Trophoblast cell (in vitro differentiated cells and primary cell): ENCODE data around the gene PRM3.
A peak's percentile ranks its signal among the peaks of the same experiment; 100 is the strongest.

Experiments
- DNase-seq, 2 donors: peaks; one replicate each; pipeline ENCODE4 v3.0.0-alpha.2; 2016
- H2AFZ ChIP-seq: 2 replicates; pipeline ENCODE4 v1.6.1; 2013; ENCODE audit warnings: low read length, moderate library complexity, mild to moderate bottlenecking; ENCODE audit not compliant: insufficient read depth, poor library complexity
- H2AK5ac ChIP-seq: 2 replicates; pipeline ENCODE4 v1.6.1; 2013; ENCODE audit warnings: mild to moderate bottlenecking, low read length
- H2BK120ac ChIP-seq: 2 replicates; pipeline ENCODE4 v1.6.1; 2013; ENCODE audit warnings: low read length, mild to moderate bottlenecking, moderate library complexity; ENCODE audit not compliant: insufficient read depth, poor library complexity
- H2BK12ac ChIP-seq: 2 replicates; pipeline ENCODE4 v1.6.1; 2013; ENCODE audit warnings: mild to moderate bottlenecking, low read length, moderate library complexity
- H2BK5ac ChIP-seq: 2 replicates; pipeline ENCODE4 v1.6.1; 2013; ENCODE audit warnings: low read length, low read depth, moderate library complexity, mild to moderate bottlenecking; ENCODE audit not compliant: poor library complexity
- H3K14ac ChIP-seq: 2 replicates; pipeline ENCODE4 v1.6.1; 2013; ENCODE audit warnings: mild to moderate bottlenecking, low read length
- H3K18ac ChIP-seq: 2 replicates; pipeline ENCODE4 v1.6.1; 2013; ENCODE audit warnings: mild to moderate bottlenecking, low read length
- H3K23ac ChIP-seq: 2 replicates; pipeline ENCODE4 v1.6.1; 2013; ENCODE audit warnings: low read length
- H3K27ac ChIP-seq: 2 replicates; pipeline ENCODE4 v1.5.1; 2013; ENCODE audit warnings: low read depth, mild to moderate bottlenecking, inconsistent platforms, low read length, moderate library complexity
- H3K27me3 ChIP-seq: 2 replicates; pipeline ENCODE4 v1.6.1; 2013; ENCODE audit warnings: inconsistent platforms, mild to moderate bottlenecking, low read length, moderate library complexity; ENCODE audit not compliant: insufficient read depth
- H3K36me3 ChIP-seq, 2 experiments: 1 replicate in 1 of 2; 2 replicates in 1 of 2; pipeline ENCODE4 v1.6.1; 2013; ENCODE audit warnings: low read length in 2 of 2, mild to moderate bottlenecking in 2 of 2, moderate library complexity in 1 of 2; ENCODE audit not compliant: insufficient read depth in 2 of 2, control insufficient read depth in 1 of 2
- H3K4ac ChIP-seq: 2 replicates; pipeline ENCODE4 v1.6.1; 2013; ENCODE audit warnings: low read depth, mild to moderate bottlenecking, low read length, moderate library complexity
- H3K4me1 ChIP-seq, 2 experiments: 1 replicate in 1 of 2; 2 replicates in 1 of 2; pipeline ENCODE4 v1.6.1; 2013; ENCODE audit warnings: low read length in 2 of 2, mild to moderate bottlenecking in 2 of 2, moderate library complexity in 1 of 2; ENCODE audit not compliant: insufficient read depth in 2 of 2, control insufficient read depth in 1 of 2
- H3K4me2 ChIP-seq: 2 replicates; pipeline ENCODE4 v1.6.1; 2013; ENCODE audit warnings: inconsistent platforms, mild to moderate bottlenecking, low read length, moderate library complexity
- H3K4me3 ChIP-seq: 2 replicates; pipeline ENCODE4 v1.5.1; 2013; ENCODE audit warnings: mild to moderate bottlenecking, low read depth, low read length, inconsistent platforms
- H3K79me1 ChIP-seq: one replicate; pipeline ENCODE4 v1.6.1; 2013; ENCODE audit warnings: low read length
- H3K79me2 ChIP-seq: 2 replicates; pipeline ENCODE4 v1.6.1; 2013; ENCODE audit warnings: low read length, mild to moderate bottlenecking; ENCODE audit not compliant: control insufficient read depth, insufficient read depth, poor library complexity
- H3K9ac ChIP-seq: 2 replicates; pipeline ENCODE4 v1.6.1; 2013; ENCODE audit warnings: mild to moderate bottlenecking, low read length
- H3K9me3 ChIP-seq: 2 replicates; pipeline ENCODE4 v1.6.1; 2013; ENCODE audit warnings: low read depth, mild to moderate bottlenecking, control low read depth, inconsistent platforms, low read length; ENCODE audit not compliant: insufficient read depth
- H4K12ac ChIP-seq: 2 replicates; pipeline ENCODE4 v1.6.1; 2013; ENCODE audit warnings: low read depth, mild to moderate bottlenecking, low read length, moderate library complexity
- H4K8ac ChIP-seq: 2 replicates; pipeline ENCODE4 v1.6.1; 2013; ENCODE audit warnings: low read depth, mild to moderate bottlenecking, low read length, moderate library complexity
- H4K91ac ChIP-seq: one replicate; pipeline ENCODE4 v1.6.1; 2013; ENCODE audit warnings: low read depth, mild to moderate bottlenecking, low read length, moderate library complexity
- WGBS: extraction: QIAGEN DNeasy Blood & Tissue Kit; methylation state at CpG from one replicate; pipeline ENCODE4 v1.1.7; 2013; ENCODE audit warnings: missing lambda C conversion rate; ENCODE audit not compliant: insufficient read length, insufficient coverage; ENCODE audit errors: extremely low coverage; 5-methylcytosine and 5-hydroxymethylcytosine counted together

Gene PRM3

DNA sequence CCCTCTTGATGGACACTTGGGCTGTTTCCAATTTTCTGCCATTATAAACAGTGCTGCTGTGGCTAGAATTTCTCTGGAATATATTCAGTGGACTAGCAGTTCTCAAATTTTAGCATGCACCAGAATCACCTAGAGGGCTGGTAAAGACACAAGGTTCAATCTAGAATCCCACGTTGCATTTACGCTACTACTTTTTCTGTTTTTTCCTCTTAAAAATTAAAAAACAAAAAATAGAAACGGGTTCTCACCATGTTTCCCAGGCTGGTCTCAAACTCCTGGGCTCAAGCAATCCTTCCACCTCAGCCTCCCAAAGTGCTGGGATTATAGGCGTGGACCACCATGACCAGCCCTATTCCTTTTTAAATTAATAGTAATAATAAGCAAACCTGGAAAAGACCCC lies 22.2 kb upstream of the PRM3 start:
- Histone ChIP-seq H2AFZ (no peak overlapping the region), H3K9me3 (no peaks in the 10 kb centered on the region), H4K91ac (no peak overlapping the region), H3K18ac (no peak overlapping the region), H3K4me1 (peaks cover 11 to 23% of the 10 kb centered on the region in 2 experiments), H3K9ac (no peak overlapping the region), H3K36me3 (no peaks in the 10 kb centered on the region), H2AK5ac (no peak overlapping the region), H2BK12ac (no peak overlapping the region), H3K27me3 (no peaks in the 10 kb centered on the region), H3K79me2 (no peaks in the 10 kb centered on the region), H4K12ac (no peak overlapping the region), H3K4me3 (no peak overlapping the region), H2BK120ac (no peak overlapping the region), H3K27ac (no peak overlapping the region), H2BK5ac (no peak overlapping the region), H3K23ac (no peak overlapping the region), H3K14ac (no peak overlapping the region), H3K4ac (no peak overlapping the region), H4K8ac (no peak overlapping the region), H3K79me1 (peaks cover 5% of the 10 kb centered on the region), H3K4me2 (no peak overlapping the region)
- no CpG with 5 or more reads among the region's 4 CpGs for WGBS
- no peak for DNase-seq

DNA sequence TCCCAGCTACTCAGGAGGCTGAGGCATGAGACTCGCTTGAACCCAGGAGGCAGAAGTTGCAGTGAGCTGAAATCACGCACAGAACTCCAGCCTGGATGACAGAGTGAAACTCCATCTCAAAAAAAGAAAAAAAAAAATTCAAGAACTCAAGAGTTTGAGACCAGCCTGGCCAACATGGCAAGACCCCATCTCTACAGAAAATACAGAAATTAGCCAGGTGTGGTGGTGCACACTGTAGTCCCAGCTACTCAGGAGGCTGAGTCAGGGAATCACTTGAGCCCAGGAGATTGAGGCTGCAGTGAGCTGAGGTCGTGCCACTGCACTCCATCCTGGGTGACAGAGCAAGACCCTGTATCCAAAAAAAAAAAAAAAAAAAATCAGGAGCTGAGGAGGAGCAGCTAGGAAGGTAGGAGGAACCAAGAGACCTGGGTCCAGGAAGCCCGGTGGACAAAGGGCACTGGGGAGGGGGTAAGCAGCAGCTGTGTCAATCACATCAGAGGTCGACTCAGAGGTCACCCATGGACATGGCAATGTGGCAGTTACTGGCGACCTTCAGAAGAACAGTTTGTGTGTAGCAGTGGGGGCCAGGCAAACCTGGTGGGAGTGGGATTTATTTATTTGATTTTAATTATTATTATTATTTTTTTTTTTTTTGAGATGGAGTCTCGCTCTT lies 18.8 kb upstream of the PRM3 start:
- Histone ChIP-seq H3K9me3 (no peaks in the 10 kb centered on the region), H4K8ac (no peak overlapping the region), H4K91ac (no peak overlapping the region), H3K4me2 (no peak overlapping the region), H2BK120ac (no peak overlapping the region), H3K27me3 (no peaks in the 10 kb centered on the region), H3K27ac (no peak overlapping the region), H2BK5ac (no peak overlapping the region), H3K9ac (no peak overlapping the region), H3K4ac (no peak overlapping the region), H3K79me1 (peaks cover 5% of the 10 kb centered on the region), H3K23ac (no peak overlapping the region), H3K36me3 (no peaks in the 10 kb centered on the region), H2AFZ (no peak overlapping the region), H3K79me2 (no peaks in the 10 kb centered on the region), H3K4me1 (peaks cover 11 to 20% of the 10 kb centered on the region in 2 experiments), H3K18ac (no peak overlapping the region), H4K12ac (no peak overlapping the region), H3K4me3 (no peak overlapping the region), H2AK5ac (no peak overlapping the region), H2BK12ac (no peak overlapping the region), H3K14ac (no peak overlapping the region)
- no CpG with 5 or more reads among the region's 7 CpGs for WGBS
- no peak for DNase-seq

DNA sequence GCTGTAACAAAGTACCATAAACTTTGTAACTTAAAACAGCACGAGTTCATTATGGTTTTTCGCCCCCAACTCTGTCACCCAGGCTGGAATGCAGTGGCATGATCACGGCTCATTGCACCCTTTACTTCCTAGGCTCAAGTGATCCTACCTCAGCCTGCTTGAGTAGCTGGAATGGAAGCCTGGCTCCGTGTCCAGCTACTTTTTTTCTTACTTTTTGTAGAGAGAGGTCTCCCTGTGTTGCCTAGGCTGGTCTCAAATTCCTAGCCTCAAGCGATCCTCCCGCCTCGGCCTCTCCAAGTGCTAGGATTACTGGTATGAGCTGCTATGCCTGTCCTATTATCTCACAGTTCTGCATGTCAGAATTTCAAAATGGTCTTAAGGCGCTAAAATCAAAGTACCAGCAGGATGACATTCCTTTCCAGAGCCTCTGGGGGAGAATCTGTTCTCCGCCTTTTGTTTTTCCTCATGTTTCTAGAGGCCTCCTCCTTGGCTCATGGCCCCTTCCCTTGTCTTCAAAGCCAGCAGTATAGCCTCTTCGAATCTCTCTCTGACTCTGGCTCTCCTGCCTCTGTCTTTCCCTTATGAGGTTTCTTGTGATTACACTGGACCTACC lies 17.8 kb upstream of the PRM3 start:
- H3K36me3 ChIP-seq = no peaks in the 10 kb centered on the region
- H4K91ac ChIP-seq = no peak overlapping the region
- peaks cover 3% of the 10 kb centered on the region for H3K79me1 ChIP-seq
- H2BK12ac ChIP-seq = no peak overlapping the region
- no CpG with 5 or more reads among the region's 10 CpGs for WGBS
- no peak overlapping the region for H2AFZ ChIP-seq
- H4K8ac ChIP-seq = no peak overlapping the region
- H3K4me2 ChIP-seq = no peak overlapping the region
- H3K79me2 ChIP-seq = no peaks in the 10 kb centered on the region
- H3K18ac ChIP-seq = no peak overlapping the region
- H3K9me3 ChIP-seq = no peaks in the 10 kb centered on the region
- no peak overlapping the region for H3K9ac ChIP-seq
- no peak overlapping the region for H4K12ac ChIP-seq
- peak; percentile 91 to 97 for DNase-seq
- H2AK5ac ChIP-seq = no peak overlapping the region
- no peak overlapping the region for H2BK120ac ChIP-seq
- H3K4ac ChIP-seq = no peak overlapping the region
- no peak overlapping the region for H3K23ac ChIP-seq
- H2BK5ac ChIP-seq = no peak overlapping the region
- no peak overlapping the region for H3K27ac ChIP-seq
- no peak overlapping the region for H3K4me3 ChIP-seq
- peaks cover 11% of the 10 kb centered on the region in 2 experiments for H3K4me1 ChIP-seq
- H3K27me3 ChIP-seq = no peaks in the 10 kb centered on the region
- H3K14ac ChIP-seq = no peak overlapping the region

DNA sequence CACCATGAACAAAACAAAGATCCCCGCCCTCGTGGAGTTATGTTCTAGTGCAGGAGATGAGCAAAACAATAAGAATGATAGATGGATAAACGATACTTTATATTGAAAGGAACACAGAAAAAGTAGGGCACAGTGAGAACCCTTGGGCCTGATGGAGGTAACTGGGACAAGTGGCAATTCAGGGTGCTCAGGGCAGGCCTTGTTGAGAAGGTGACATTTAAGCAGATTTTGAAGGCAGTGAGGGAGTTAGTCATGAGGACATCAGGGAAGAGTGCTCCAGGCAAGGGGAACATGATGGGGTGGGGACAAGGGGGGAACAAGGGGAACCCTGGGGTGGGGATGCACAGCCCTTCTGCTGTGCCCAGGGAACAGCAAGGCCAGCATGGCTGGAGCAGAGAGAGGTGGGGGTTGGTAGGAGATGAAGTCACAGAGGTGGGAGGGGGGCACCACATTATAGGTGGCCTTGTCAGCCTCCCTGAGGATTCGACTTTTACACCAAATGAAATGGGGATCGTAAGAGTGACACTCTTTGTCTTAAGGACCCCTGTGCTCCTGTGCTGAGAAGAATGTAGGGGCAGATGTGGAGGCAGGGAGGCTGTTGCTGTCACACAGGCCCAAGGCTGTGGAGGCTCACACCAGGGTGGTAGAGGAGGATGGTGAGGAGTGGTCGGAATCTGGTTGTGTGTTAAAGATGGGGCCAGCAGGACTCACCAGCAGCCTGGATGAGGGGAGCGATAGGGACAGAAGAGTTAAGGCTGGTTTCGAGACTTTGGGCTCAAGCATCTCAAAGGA lies 16.9 kb upstream of the PRM3 start:
- no peak overlapping the region for H2AFZ ChIP-seq
- H3K79me1 ChIP-seq = peaks cover 2% of the 10 kb centered on the region
- WGBS = no CpG with 5 or more reads among the region's 8 CpGs
- no peak overlapping the region for H3K18ac ChIP-seq
- no peak for DNase-seq
- no peaks in the 10 kb centered on the region for H3K36me3 ChIP-seq
- H2BK5ac ChIP-seq = no peak overlapping the region
- peaks cover 9 to 11% of the 10 kb centered on the region in 2 experiments for H3K4me1 ChIP-seq
- no peak overlapping the region for H3K4me2 ChIP-seq
- H3K23ac ChIP-seq = no peak overlapping the region
- H3K79me2 ChIP-seq = no peaks in the 10 kb centered on the region
- no peak overlapping the region for H3K4me3 ChIP-seq
- no peaks in the 10 kb centered on the region for H3K27me3 ChIP-seq
- no peak overlapping the region for H3K4ac ChIP-seq
- no peak overlapping the region for H3K27ac ChIP-seq
- no peak overlapping the region for H3K9ac ChIP-seq
- peak overlapping the region; percentile 48 for H2BK120ac ChIP-seq
- H3K14ac ChIP-seq = peak overlapping the region; percentile 22
- H4K91ac ChIP-seq = peak overlapping the region; percentile 22
- H2AK5ac ChIP-seq = peak overlapping the region; percentile 65
- H3K9me3 ChIP-seq = no peaks in the 10 kb centered on the region
- H4K8ac ChIP-seq = no peak overlapping the region
- H2BK12ac ChIP-seq = peak overlapping the region; percentile 63
- H4K12ac ChIP-seq = no peak overlapping the region
